Activated CD4-positive, alpha-beta T cell treated with anti-CD3 and anti-CD28 coated beads, Interleukin-2, amount 50 U/mL, for 48 hours (primary cell): ENCODE data around the gene COMMD3.

Experiments
- DNase-seq, 2 experiments: peaks; one replicate each; pipeline ENCODE4 v3.0.0-alpha.2; 2020

COMMD3 gene

GRCh38 chr10:22368981-22369380 is 52.8 kb downstream of the COMMD3 start:
- no peak for DNase-seq

GRCh38 chr10:22369434-22370072 is 53.4 kb downstream of the COMMD3 start:
- DNase-seq: no peak
